Mammary epithelial cell (primary cell): Measurements from ENCODE around the gene ILF3.

Experiments
- EZH2 ChIP-seq: IDR thresholded peaks from 2 replicates; pipeline ENCODE4 v1.6.1; 2012; ENCODE audit warnings: low read length, inconsistent platforms, borderline replicate concordance
- TF ChIP-seq, protein P1 (sequence below), 2 donors: IDR thresholded peaks in 1 of 2; conservative IDR thresholded peaks in 1 of 2; 2 replicates each; pipeline ENCODE4 v1.5.1; 2011 to 2012; ENCODE audit warnings: inconsistent platforms in 2 of 2, low read length in 2 of 2, mild to moderate bottlenecking in 2 of 2, control low read depth in 1 of 2, low read depth in 1 of 2; ENCODE audit not compliant: insufficient read depth in 1 of 2; ENCODE audit errors: extremely low read depth in 1 of 2

DNA sequence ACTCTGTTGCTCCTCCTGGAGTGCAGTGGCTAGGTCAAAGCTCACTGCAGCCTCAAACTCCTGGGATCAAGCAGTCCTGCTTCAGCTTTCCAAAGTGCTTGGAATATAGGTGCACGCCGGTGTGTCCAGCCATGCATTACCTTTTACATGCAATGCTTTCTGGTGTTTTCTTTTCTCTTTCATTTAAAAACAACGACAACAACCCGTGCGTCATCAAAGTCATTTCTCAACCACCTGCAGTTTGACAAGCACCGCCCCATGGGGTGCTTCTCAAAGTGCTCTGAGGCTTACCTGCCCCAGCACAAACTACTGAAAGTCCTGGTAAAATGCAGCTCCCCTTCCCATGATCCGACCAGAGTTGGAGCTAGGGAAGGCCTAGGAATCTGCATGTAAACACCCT lies 54.1 kb downstream of the ILF3 start:
- TF ChIP-seq, protein P1, sequence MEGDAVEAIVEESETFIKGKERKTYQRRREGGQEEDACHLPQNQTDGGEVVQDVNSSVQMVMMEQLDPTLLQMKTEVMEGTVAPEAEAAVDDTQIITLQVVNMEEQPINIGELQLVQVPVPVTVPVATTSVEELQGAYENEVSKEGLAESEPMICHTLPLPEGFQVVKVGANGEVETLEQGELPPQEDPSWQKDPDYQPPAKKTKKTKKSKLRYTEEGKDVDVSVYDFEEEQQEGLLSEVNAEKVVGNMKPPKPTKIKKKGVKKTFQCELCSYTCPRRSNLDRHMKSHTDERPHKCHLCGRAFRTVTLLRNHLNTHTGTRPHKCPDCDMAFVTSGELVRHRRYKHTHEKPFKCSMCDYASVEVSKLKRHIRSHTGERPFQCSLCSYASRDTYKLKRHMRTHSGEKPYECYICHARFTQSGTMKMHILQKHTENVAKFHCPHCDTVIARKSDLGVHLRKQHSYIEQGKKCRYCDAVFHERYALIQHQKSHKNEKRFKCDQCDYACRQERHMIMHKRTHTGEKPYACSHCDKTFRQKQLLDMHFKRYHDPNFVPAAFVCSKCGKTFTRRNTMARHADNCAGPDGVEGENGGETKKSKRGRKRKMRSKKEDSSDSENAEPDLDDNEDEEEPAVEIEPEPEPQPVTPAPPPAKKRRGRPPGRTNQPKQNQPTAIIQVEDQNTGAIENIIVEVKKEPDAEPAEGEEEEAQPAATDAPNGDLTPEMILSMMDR (conservative IDR thresholded peaks at IDR 0.05 in 1 of 2, IDR thresholded peaks at IDR 0.05 in 1 of 2; ENCODE audit: extremely low read depth in 1 of 2, insufficient read depth in 1 of 2, low read depth in 1 of 2, low read length in 2 of 2) = no peak
- no peak for TF ChIP-seq EZH2
